ENCODE data around the gene GFRA1. TPM values are rescaled to one million over a fixed set of nuclear protein-coding genes. Genes with fewer than 3 reads are reported as not detected.

GFRA1 gene
- total and polyA plus RNA-seq, 2 donors (not counting 1 experiment from before 2014, with no cell fraction given): not detected

- no peak overlapping the region for H2AFZ ChIP-seq (ENCODE audit: insufficient read depth, low read depth, low read length, poor library complexity, severe bottlenecking)
- CTCF ChIA-PET: no interaction called here
- no peaks in the 10 kb centered on the region for H3K79me2 ChIP-seq (ENCODE audit: control insufficient read depth, insufficient read depth, low read length)
- H3K4me3 ChIP-seq (ENCODE audit: control extremely low read depth in 1 of 5, extremely low read depth in 1 of 5, insufficient read depth in 1 of 5, low read depth in 2 of 5, low read length in 4 of 5): no peak overlapping the region
- ATAC-seq (ENCODE audit: low read depth): no peak
- WGBS (ENCODE audit: insufficient coverage): 100% methylated on average over 1 of the region's 6 CpGs
- H4K20me1 ChIP-seq (ENCODE audit: control insufficient read depth, insufficient read depth, low read length, poor library complexity, severe bottlenecking): no peaks in the 10 kb centered on the region
- TF ChIP-seq CTCF (IDR thresholded peaks at IDR 0.05) (no peak), EZH2 (IDR thresholded peaks at IDR 0.05; ENCODE audit: borderline replicate concordance, insufficient read depth, low read depth, low read length, poor library complexity, severe bottlenecking) (no peak)
- no peak for DNase-seq
- no peak overlapping the region for H3K4me3 Mint-ChIP-seq
- H3K4me1 ChIP-seq (ENCODE audit: control insufficient read depth in 2 of 2, insufficient read depth in 2 of 2, low read length in 2 of 2): no peaks in the 10 kb centered on the region
- H3K27me3 Mint-ChIP-seq: no peaks in the 10 kb centered on the region
- H3K27me3 ChIP-seq (replicated peaks in 1 of 4; ENCODE audit: control extremely low read depth in 1 of 4, control insufficient read depth in 3 of 4, insufficient read depth in 4 of 4, low read length in 3 of 4): no peaks in the 10 kb centered on the region
- peaks cover 0 to 10% (median 0%) of the 10 kb centered on the region in 3 donors for H3K9me3 ChIP-seq (ENCODE audit: control extremely low read depth in 1 of 3, control insufficient read depth in 2 of 3, insufficient read depth in 1 of 3, low read length in 2 of 3)
- no peak overlapping the region for H3K27ac Mint-ChIP-seq
- no peak overlapping the region for H3K27ac ChIP-seq (ENCODE audit: low read length in 2 of 2)
- peaks cover 12% of the 10 kb centered on the region for H3K9me3 Mint-ChIP-seq (ENCODE audit: insufficient read depth)
- intact Hi-C loops (cut with micrococcal nuclease): no loop called here
- no peaks in the 10 kb centered on the region for H3K36me3 ChIP-seq (replicated peaks in 1 of 2; ENCODE audit: control extremely low read depth in 1 of 2, control insufficient read depth in 1 of 2, extremely low read depth in 1 of 2, insufficient read depth in 2 of 2, low read length in 1 of 2)
- H3K9ac ChIP-seq (ENCODE audit: low read length): no peak overlapping the region
- H3K4me2 ChIP-seq (replicated peaks; ENCODE audit: low read depth, low read length, poor library complexity, severe bottlenecking): no peak overlapping the region
- no peaks in the 10 kb centered on the region for H3K4me1 Mint-ChIP-seq
- POLR2A ChIA-PET: no interaction called here
These were observed 245.7 kb downstream of the GFRA1 start for GRCh38 chr10:116027355-116027754.

GRCh38 chr10:116026725-116027124, 246.3 kb downstream of the GFRA1 start:
- no peaks in the 10 kb centered on the region for H3K4me1 ChIP-seq (ENCODE audit: control insufficient read depth in 2 of 2, insufficient read depth in 2 of 2, low read length in 2 of 2)
- peaks cover 0 to 9% (median 0%) of the 10 kb centered on the region in 3 donors for H3K9me3 ChIP-seq (ENCODE audit: control extremely low read depth in 1 of 3, control insufficient read depth in 2 of 3, insufficient read depth in 1 of 3, low read length in 2 of 3)
- no peak overlapping the region for H2AFZ ChIP-seq (ENCODE audit: insufficient read depth, low read depth, low read length, poor library complexity, severe bottlenecking)
- intact Hi-C loops (cut with micrococcal nuclease): no loop called here
- H3K4me3 Mint-ChIP-seq: no peak overlapping the region
- no peak for TF ChIP-seq CTCF (IDR thresholded peaks at IDR 0.05)
- no peak for TF ChIP-seq EZH2 (IDR thresholded peaks at IDR 0.05; ENCODE audit: borderline replicate concordance, insufficient read depth, low read depth, low read length, poor library complexity, severe bottlenecking)
- H3K27me3 ChIP-seq (replicated peaks in 1 of 4; ENCODE audit: control extremely low read depth in 1 of 4, control insufficient read depth in 3 of 4, insufficient read depth in 4 of 4, low read length in 3 of 4): no peaks in the 10 kb centered on the region
- ATAC-seq (ENCODE audit: low read depth) (no peak), DNase-seq (no peak)
- peaks cover 12% of the 10 kb centered on the region for H3K9me3 Mint-ChIP-seq (ENCODE audit: insufficient read depth)
- 93% methylated on average over 3 of the region's 6 CpGs for WGBS (ENCODE audit: insufficient coverage)
- ChIA-PET CTCF (no interaction called here), POLR2A (no interaction called here)
- no peaks in the 10 kb centered on the region for H3K4me1 Mint-ChIP-seq
- H3K9ac ChIP-seq (ENCODE audit: low read length): no peak overlapping the region
- H3K4me3 ChIP-seq (ENCODE audit: control extremely low read depth in 1 of 5, extremely low read depth in 1 of 5, insufficient read depth in 1 of 5, low read depth in 2 of 5, low read length in 4 of 5): no peak overlapping the region
- no peaks in the 10 kb centered on the region for H3K79me2 ChIP-seq (ENCODE audit: control insufficient read depth, insufficient read depth, low read length)
- H4K20me1 ChIP-seq (ENCODE audit: control insufficient read depth, insufficient read depth, low read length, poor library complexity, severe bottlenecking): no peaks in the 10 kb centered on the region
- H3K27ac ChIP-seq (ENCODE audit: low read length in 2 of 2): no peak overlapping the region
- no peaks in the 10 kb centered on the region for H3K36me3 ChIP-seq (replicated peaks in 1 of 2; ENCODE audit: control extremely low read depth in 1 of 2, control insufficient read depth in 1 of 2, extremely low read depth in 1 of 2, insufficient read depth in 2 of 2, low read length in 1 of 2)
- no peak overlapping the region for H3K27ac Mint-ChIP-seq
- no peaks in the 10 kb centered on the region for H3K27me3 Mint-ChIP-seq
- no peak overlapping the region for H3K4me2 ChIP-seq (replicated peaks; ENCODE audit: low read depth, low read length, poor library complexity, severe bottlenecking)

Measured in B cell (primary cell).